ENCODE measurements around the gene AK9.

GRCh38 chr6:109671733-109672132 lies 19.3 kb downstream of the AK9 start:
- no peak; a peak in 1 of 4 replicates for TF ChIP-seq EP300 (IDR thresholded peaks at IDR 0.05; ENCODE audit: borderline replicate concordance in 1 of 2, low read depth in 1 of 2, low read length in 1 of 2)
- no peak for TF ChIP-seq CTCF (IDR thresholded peaks at IDR 0.05)
- no peak for TF ChIP-seq CHD2 (IDR thresholded peaks at IDR 0.05; ENCODE audit: low read length, partially characterized antibody)
- no peak for TF ChIP-seq MAX (IDR thresholded peaks at IDR 0.05; ENCODE audit: low read depth)
- TF ChIP-seq RFX5 (IDR thresholded peaks at IDR 0.05; ENCODE audit: low read length), result no peak
- TF ChIP-seq SMC3 (IDR thresholded peaks at IDR 0.05; ENCODE audit: low read depth, low read length), result no peak
- TF ChIP-seq USF1 (IDR thresholded peaks at IDR 0.05; ENCODE audit: borderline replicate concordance, low read depth), result no peak
- no peak for TF ChIP-seq TAF1 (IDR thresholded peaks at IDR 0.05; ENCODE audit: borderline replicate concordance, low read depth, low read length)
